Measurements from ENCODE around the gene THSD8.

GRCh38 chr19:12772323-12772722 is 29.5 kb upstream of the THSD8 start:
- TF ChIP-seq POLR2A (IDR thresholded peaks at IDR 0.05) (no peak), CTCF (IDR thresholded peaks at IDR 0.05) (no peak), EP300 (IDR thresholded peaks at IDR 0.05) (no peak)
